ENCODE measurements around the gene LKAAEAR1.

The LKAAEAR1 gene

GRCh38 chr20:64067733-64068307 lies 16.4 kb downstream of the LKAAEAR1 start:
- Mint-ChIP-seq H3K27me3 (no peaks in the 10 kb centered on the region), H3K9me3 (no peaks in the 10 kb centered on the region), H3K4me1 (ENCODE audit: low read depth in 2 of 2) (peaks cover 34 to 51% of the 10 kb centered on the region in 2 donors), H3K27ac (no peak overlapping the region), H3K36me3 (ENCODE audit: insufficient read depth) (peaks cover 21% of the 10 kb centered on the region), H3K4me3 (no peak overlapping the region)
- DNase-seq = no peak
- ATAC-seq (replicated peaks) = no peak

- ATAC-seq (replicated peaks) = no peak
- H3K4me1 Mint-ChIP-seq (ENCODE audit: low read depth in 2 of 2) = peaks cover 30 to 48% of the 10 kb centered on the region in 2 donors
Measured at GRCh38 chr20:64067005-64067632, 17.1 kb downstream of the LKAAEAR1 start.

GRCh38 chr20:64065974-64066343 lies 18.2 kb downstream of the LKAAEAR1 start:
- peak overlapping the region in 1 of 2 donors; percentile 79 for H3K27ac Mint-ChIP-seq
- H3K4me1 Mint-ChIP-seq (ENCODE audit: low read depth in 2 of 2) = peaks cover 30 to 45% of the 10 kb centered on the region in 2 donors
- H3K4me3 Mint-ChIP-seq = peak overlapping the region; percentile 54 to 65
- H3K9me3 Mint-ChIP-seq = no peaks in the 10 kb centered on the region
- DNase-seq (peak; percentile 53 to 65 (median 63)), ATAC-seq (replicated peaks) (peak; percentile 76)
- peaks cover 15% of the 10 kb centered on the region for H3K36me3 Mint-ChIP-seq (ENCODE audit: insufficient read depth)
- H3K27me3 Mint-ChIP-seq = no peaks in the 10 kb centered on the region

More at GRCh38 chr20:64067005-64067632, 17.1 kb downstream of the LKAAEAR1 start:
- Mint-ChIP-seq H3K27ac (peak overlapping the region in 1 of 2 donors; percentile 32), H3K36me3 (ENCODE audit: insufficient read depth) (peaks cover 21% of the 10 kb centered on the region), H3K9me3 (no peaks in the 10 kb centered on the region), H3K4me3 (no peak overlapping the region), H3K27me3 (no peaks in the 10 kb centered on the region)
- DNase-seq = no peak

- H3K4me1 Mint-ChIP-seq (ENCODE audit: low read depth in 2 of 2) = peaks cover 30 to 42% of the 10 kb centered on the region in 2 donors
- peak overlapping the region; percentile 79 to 90 for H3K27ac Mint-ChIP-seq
- H3K4me3 Mint-ChIP-seq = peak overlapping the region; percentile 54 to 65
- DNase-seq = no peak
- no peak for ATAC-seq (replicated peaks)
- peaks cover 12% of the 10 kb centered on the region for H3K36me3 Mint-ChIP-seq (ENCODE audit: insufficient read depth)
- no peaks in the 10 kb centered on the region for H3K9me3 Mint-ChIP-seq
- no peaks in the 10 kb centered on the region for H3K27me3 Mint-ChIP-seq
Measured at GRCh38 chr20:64065062-64065973, 18.9 kb downstream of the LKAAEAR1 start.

- Mint-ChIP-seq H3K27ac (peak overlapping the region; percentile 90 to 91), H3K4me1 (ENCODE audit: low read depth in 2 of 2) (peaks cover 33 to 42% of the 10 kb centered on the region in 2 donors), H3K27me3 (no peaks in the 10 kb centered on the region), H3K36me3 (ENCODE audit: insufficient read depth) (peaks cover 15% of the 10 kb centered on the region), H3K9me3 (no peaks in the 10 kb centered on the region), H3K4me3 (peak overlapping the region; percentile 85 to 91)
- no peak for DNase-seq
- ATAC-seq (replicated peaks) = no peak
Measured at GRCh38 chr20:64064145-64064698, 20.0 kb downstream of the LKAAEAR1 start.

- Mint-ChIP-seq H3K36me3 (ENCODE audit: insufficient read depth) (peaks cover 15% of the 10 kb centered on the region), H3K27me3 (no peaks in the 10 kb centered on the region), H3K9me3 (no peaks in the 10 kb centered on the region), H3K27ac (peak overlapping the region; percentile 90 to 91), H3K4me1 (ENCODE audit: low read depth in 2 of 2) (peaks cover 35 to 43% of the 10 kb centered on the region in 2 donors), H3K4me3 (peak overlapping the region; percentile 85 to 91)
- ATAC-seq (replicated peaks) = no peak
- DNase-seq = no peak
Measured at GRCh38 chr20:64063389-64064144, 20.6 kb downstream of the LKAAEAR1 start.

- H3K4me1 Mint-ChIP-seq (ENCODE audit: low read depth in 2 of 2) = peaks cover 40 to 47% of the 10 kb centered on the region in 2 donors
- no peaks in the 10 kb centered on the region for H3K27me3 Mint-ChIP-seq
Measured at GRCh38 chr20:64062596-64063388, 21.4 kb downstream of the LKAAEAR1 start, which contains the start of gene TCEA2. TSS of gene TCEA2 (plus strand) at chr20:64063198. CDS start at chr20:64063313, 115 bp downstream.

GRCh38 chr20:64062276-64062595 lies 22.0 kb downstream of the LKAAEAR1 start:
- Mint-ChIP-seq H3K4me1 (ENCODE audit: low read depth in 2 of 2) (peaks cover 37 to 46% of the 10 kb centered on the region in 2 donors), H3K27ac (no peak overlapping the region), H3K4me3 (peak overlapping the region in 1 of 2 donors; percentile 91), H3K9me3 (no peaks in the 10 kb centered on the region), H3K27me3 (no peaks in the 10 kb centered on the region), H3K36me3 (ENCODE audit: insufficient read depth) (peaks cover 15% of the 10 kb centered on the region)
- DNase-seq (no peak), ATAC-seq (replicated peaks) (no peak)

More at GRCh38 chr20:64062596-64063388, 21.4 kb downstream of the LKAAEAR1 start, which contains the start of gene TCEA2:
- peak within 1 kb of the TSS; percentile 85 to 91 for H3K4me3 Mint-ChIP-seq
- H3K36me3 Mint-ChIP-seq (ENCODE audit: insufficient read depth) = peaks cover 15% of the 10 kb centered on the region
- DNase-seq (peak; percentile 87 to 90 (median 88)), ATAC-seq (replicated peaks) (peak; percentile 85)
- peak within 1 kb of the TSS; percentile 90 to 91 for H3K27ac Mint-ChIP-seq
- no peaks in the 10 kb centered on the region for H3K9me3 Mint-ChIP-seq

GRCh38 chr20:64058536-64058935 lies 25.7 kb downstream of the LKAAEAR1 start:
- Mint-ChIP-seq H3K4me1 (ENCODE audit: low read depth in 2 of 2) (peaks cover 11 to 15% of the 10 kb centered on the region in 2 donors), H3K9me3 (no peaks in the 10 kb centered on the region), H3K36me3 (ENCODE audit: insufficient read depth) (peaks cover 4% of the 10 kb centered on the region), H3K27me3 (peaks cover 3 to 17% of the 10 kb centered on the region in 2 donors), H3K27ac (peak overlapping the region; percentile 65 to 75), H3K4me3 (peak overlapping the region in 1 of 2 donors; percentile 79)
- no peak for DNase-seq
- ATAC-seq (replicated peaks) = no peak

GRCh38 chr20:64057628-64058498 lies 26.3 kb downstream of the LKAAEAR1 start:
- Mint-ChIP-seq H3K4me3 (peak overlapping the region in 1 of 2 donors; percentile 79), H3K27me3 (peaks cover 10 to 23% of the 10 kb centered on the region in 2 donors), H3K9me3 (no peaks in the 10 kb centered on the region), H3K27ac (peak overlapping the region; percentile 65 to 75), H3K4me1 (ENCODE audit: low read depth in 2 of 2) (peaks cover 10 to 19% of the 10 kb centered on the region in 2 donors), H3K36me3 (ENCODE audit: insufficient read depth) (peaks cover 4% of the 10 kb centered on the region)
- ATAC-seq (replicated peaks) (peak; percentile 82), DNase-seq (peak; percentile 75 to 78 (median 77))

GRCh38 chr20:64056889-64057627 lies 27.1 kb downstream of the LKAAEAR1 start:
- ATAC-seq (replicated peaks) = peak; percentile 72
- Mint-ChIP-seq H3K9me3 (no peaks in the 10 kb centered on the region), H3K27me3 (peaks cover 12 to 30% of the 10 kb centered on the region in 2 donors), H3K36me3 (ENCODE audit: insufficient read depth) (peaks cover 4% of the 10 kb centered on the region), H3K27ac (peak overlapping the region in 1 of 2 donors; percentile 38), H3K4me3 (peak overlapping the region in 1 of 2 donors; percentile 79), H3K4me1 (ENCODE audit: low read depth in 2 of 2) (peaks cover 10 to 18% of the 10 kb centered on the region in 2 donors)
- peak in 1 of 3 experiments; percentile 25 for DNase-seq
